Uterus (tissue), 2 donors: ENCODE results near the gene TRIO.

Experiments
- POLR2A ChIP-seq, 2 donors: fragments of 450-650 bp; IDR thresholded peaks; one replicate each; pipeline ENCODE4 v1.6.1; 2016; ENCODE audit warnings: antibody characterized with exemption in 2 of 2, mild to moderate bottlenecking in 1 of 2, moderate library complexity in 1 of 2
- TF ChIP-seq, protein P1 (sequence below), 4 experiments: fragments of 200-600 bp in 2 of 4; fragments of 450-650 bp in 2 of 4; sonication (generic) in 2 of 4; IDR thresholded peaks; one replicate each; pipeline ENCODE4 v1.5.1; 2016 to 2019; ENCODE audit warnings: antibody characterized with exemption in 4 of 4, mild to moderate bottlenecking in 2 of 4, moderate library complexity in 1 of 4

DNA sequence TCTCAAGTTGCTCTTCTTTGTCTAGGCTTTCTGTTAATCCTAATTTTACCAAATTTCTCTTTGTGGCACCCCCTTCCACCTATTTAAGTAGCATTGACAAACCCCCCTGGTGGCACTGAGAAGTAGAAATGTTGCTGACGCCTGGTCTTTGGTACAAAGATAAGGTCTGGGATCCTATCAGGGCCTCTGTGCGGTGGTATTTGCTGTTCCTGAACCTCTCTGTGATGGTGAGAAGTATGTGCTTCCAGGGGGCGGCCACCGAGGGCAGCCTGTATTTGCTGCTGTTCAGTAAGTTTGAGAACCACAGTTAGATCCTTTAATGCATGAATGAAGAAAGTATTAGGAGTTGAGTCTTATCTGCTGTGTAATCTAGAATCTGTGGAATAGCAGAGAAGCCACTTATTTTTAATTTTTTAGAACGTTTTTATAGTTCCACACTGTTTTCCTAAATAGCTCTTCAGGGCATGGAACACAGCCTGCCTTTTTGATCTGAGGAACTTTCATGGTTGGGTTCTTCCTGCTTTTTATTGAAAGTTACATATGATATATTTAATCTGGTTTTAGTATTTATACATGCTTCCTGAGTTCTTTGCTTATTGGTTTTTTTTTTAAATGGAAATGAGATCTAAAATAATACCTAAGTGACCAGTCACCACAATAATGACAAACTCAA, 124.2 kb downstream of the TRIO start:
- TF ChIP-seq, protein P1, sequence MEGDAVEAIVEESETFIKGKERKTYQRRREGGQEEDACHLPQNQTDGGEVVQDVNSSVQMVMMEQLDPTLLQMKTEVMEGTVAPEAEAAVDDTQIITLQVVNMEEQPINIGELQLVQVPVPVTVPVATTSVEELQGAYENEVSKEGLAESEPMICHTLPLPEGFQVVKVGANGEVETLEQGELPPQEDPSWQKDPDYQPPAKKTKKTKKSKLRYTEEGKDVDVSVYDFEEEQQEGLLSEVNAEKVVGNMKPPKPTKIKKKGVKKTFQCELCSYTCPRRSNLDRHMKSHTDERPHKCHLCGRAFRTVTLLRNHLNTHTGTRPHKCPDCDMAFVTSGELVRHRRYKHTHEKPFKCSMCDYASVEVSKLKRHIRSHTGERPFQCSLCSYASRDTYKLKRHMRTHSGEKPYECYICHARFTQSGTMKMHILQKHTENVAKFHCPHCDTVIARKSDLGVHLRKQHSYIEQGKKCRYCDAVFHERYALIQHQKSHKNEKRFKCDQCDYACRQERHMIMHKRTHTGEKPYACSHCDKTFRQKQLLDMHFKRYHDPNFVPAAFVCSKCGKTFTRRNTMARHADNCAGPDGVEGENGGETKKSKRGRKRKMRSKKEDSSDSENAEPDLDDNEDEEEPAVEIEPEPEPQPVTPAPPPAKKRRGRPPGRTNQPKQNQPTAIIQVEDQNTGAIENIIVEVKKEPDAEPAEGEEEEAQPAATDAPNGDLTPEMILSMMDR (IDR thresholded peaks at IDR 0.05): no peak
- no peak for TF ChIP-seq POLR2A (IDR thresholded peaks at IDR 0.05)
